Transverse colon (tissue), 3 donors: ENCODE results near the gene DECR2.

Source experiments
- POLR2A ChIP-seq: fragments of 450-650 bp; IDR thresholded peaks from one replicate; pipeline ENCODE4 v1.6.1; 2016; ENCODE audit warnings: antibody characterized with exemption, mild to moderate bottlenecking, moderate library complexity
- TF ChIP-seq, protein P1 (sequence below), 5 experiments: fragments of 200-600 bp in 3 of 5; fragments of 450-650 bp in 2 of 5; sonication (generic) in 3 of 5; IDR thresholded peaks; 1 replicate in 2 of 5; 2 replicates in 3 of 5; pipeline ENCODE4 v1.5.1; 2016 to 2017; ENCODE audit warnings: antibody characterized with exemption in 5 of 5, inconsistent platforms in 3 of 5, mild to moderate bottlenecking in 2 of 5, moderate library complexity in 1 of 5

DNA sequence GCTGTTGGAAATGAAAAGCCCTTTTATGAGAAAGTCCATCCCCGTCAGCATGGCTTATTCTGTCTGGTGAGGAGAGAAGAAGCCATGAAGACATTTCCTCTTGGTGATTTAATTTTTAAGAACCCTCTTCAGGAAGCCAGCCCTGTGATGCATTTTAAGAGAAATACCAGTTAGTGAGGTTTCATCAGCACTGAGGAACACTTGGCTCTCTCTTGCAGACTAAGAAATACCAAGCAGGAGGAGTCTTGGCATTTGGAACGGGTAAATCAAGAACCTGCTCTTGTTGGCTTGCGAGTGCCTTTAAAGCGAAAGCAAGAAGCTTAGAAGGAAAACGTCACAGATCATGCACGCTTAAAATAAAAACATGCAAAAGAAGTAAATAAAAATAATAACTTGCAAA lies 41.3 kb downstream of the DECR2 start:
- TF ChIP-seq POLR2A = no peak
- TF ChIP-seq, protein P1, sequence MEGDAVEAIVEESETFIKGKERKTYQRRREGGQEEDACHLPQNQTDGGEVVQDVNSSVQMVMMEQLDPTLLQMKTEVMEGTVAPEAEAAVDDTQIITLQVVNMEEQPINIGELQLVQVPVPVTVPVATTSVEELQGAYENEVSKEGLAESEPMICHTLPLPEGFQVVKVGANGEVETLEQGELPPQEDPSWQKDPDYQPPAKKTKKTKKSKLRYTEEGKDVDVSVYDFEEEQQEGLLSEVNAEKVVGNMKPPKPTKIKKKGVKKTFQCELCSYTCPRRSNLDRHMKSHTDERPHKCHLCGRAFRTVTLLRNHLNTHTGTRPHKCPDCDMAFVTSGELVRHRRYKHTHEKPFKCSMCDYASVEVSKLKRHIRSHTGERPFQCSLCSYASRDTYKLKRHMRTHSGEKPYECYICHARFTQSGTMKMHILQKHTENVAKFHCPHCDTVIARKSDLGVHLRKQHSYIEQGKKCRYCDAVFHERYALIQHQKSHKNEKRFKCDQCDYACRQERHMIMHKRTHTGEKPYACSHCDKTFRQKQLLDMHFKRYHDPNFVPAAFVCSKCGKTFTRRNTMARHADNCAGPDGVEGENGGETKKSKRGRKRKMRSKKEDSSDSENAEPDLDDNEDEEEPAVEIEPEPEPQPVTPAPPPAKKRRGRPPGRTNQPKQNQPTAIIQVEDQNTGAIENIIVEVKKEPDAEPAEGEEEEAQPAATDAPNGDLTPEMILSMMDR (IDR thresholded peaks at IDR 0.05) = no peak
